Esophagus muscularis mucosa (tissue), 4 donors: Measurements from ENCODE around the gene GPR152. TPM values are rescaled to one million over a fixed set of nuclear protein-coding genes. Genes with fewer than 3 reads are reported as not detected.
A peak's percentile ranks its signal among the peaks of the same experiment; 100 is the strongest.

Experiments
- DNase-seq: peaks from one replicate; pipeline ENCODE4 v3.0.0-alpha.2; 2017; ENCODE audit errors: extremely low spot score
- H3K27ac ChIP-seq, 4 donors: fragments of 200-600 bp; sonication (generic); replicated peaks in 1 of 4; 1 replicate in 3 of 4; 2 replicates in 1 of 4; pipeline ENCODE4 v1.5.1; 2016 to 2019; ENCODE audit warnings: mild to moderate bottlenecking in 1 of 4
- H3K27me3 ChIP-seq, 4 donors: fragments of 200-600 bp; sonication (generic); one replicate each; pipeline versions ENCODE4 v1.5.1 to v1.6.0; 2016 to 2019
- H3K36me3 ChIP-seq, 4 donors: fragments of 200-600 bp; sonication (generic); one replicate each; pipeline ENCODE4 v1.5.1; 2016 to 2019
- H3K4me1 ChIP-seq, 4 donors: fragments of 200-600 bp; sonication (generic); one replicate each; pipeline ENCODE4 v1.5.1; 2016 to 2019
- H3K4me3 ChIP-seq, 4 donors: fragments of 200-600 bp; sonication (generic); 1 replicate in 2 of 4; 2 replicates in 2 of 4; pipeline ENCODE4 v1.5.1; 2016 to 2019; ENCODE audit warnings: mild to moderate bottlenecking in 4 of 4, moderate library complexity in 1 of 4
- H3K9me3 ChIP-seq, 4 donors: fragments of 200-600 bp; sonication (generic); 1 replicate in 3 of 4; 2 replicates in 1 of 4; pipeline ENCODE4 v1.5.1; 2016 to 2019
- EP300 ChIP-seq: sonication (generic); formaldehyde crosslinking; IDR thresholded peaks from one replicate; pipeline ENCODE4 v1.6.1; 2017; ENCODE audit warnings: antibody characterized with exemption
- POLR2A ChIP-seq: fragments of 450-650 bp; IDR thresholded peaks from one replicate; pipeline ENCODE4 v1.6.1; 2017; ENCODE audit warnings: antibody characterized with exemption, moderate library complexity, mild to moderate bottlenecking, low read depth
- POLR2AphosphoS5 ChIP-seq, 2 donors: sonication (generic); formaldehyde crosslinking; IDR thresholded peaks; one replicate each; pipeline ENCODE4 v1.6.1; 2017; ENCODE audit warnings: antibody characterized with exemption in 2 of 2
- WGBS: methylation state at CpG from one replicate; pipeline ENCODE4 v1.1.5; 2018; 5-methylcytosine and 5-hydroxymethylcytosine counted together
- intact Hi-C: fragments of 100-400 bp; cut with DNase I; formaldehyde crosslinking; loops from one replicate; pipeline ENCODE4 v1.15.1; 2023
- total RNA-seq, 4 donors: library from RNA; depleted of rRNA; stranded (reverse); fragments of >200 nt; gene quantifications; one replicate each; pipeline versions ENCODE4 v1.1.0 to v1.2.1, GENCODE V29; 2016
- TF ChIP-seq, protein P1 (sequence below), 3 experiments: fragments of 200-600 bp in 2 of 3; fragments of 450-650 bp in 1 of 3; sonication (generic) in 2 of 3; IDR thresholded peaks; one replicate each; pipeline ENCODE4 v1.5.1; 2017 to 2019; ENCODE audit warnings: antibody characterized with exemption in 3 of 3, mild to moderate bottlenecking in 2 of 3, moderate library complexity in 1 of 3

Gene GPR152
- total RNA-seq, 4 donors from 2014 or later, result not detected

- intact Hi-C loops, result no loop called here
- peaks cover 0 to 26% (median 2%) of the 10 kb centered on the region in 4 donors for H3K27me3 ChIP-seq
- no peaks in the 10 kb centered on the region for H3K9me3 ChIP-seq
- H3K4me1 ChIP-seq, result peaks cover 49 to 59% (median 51%) of the 10 kb centered on the region in 4 donors
- no peaks in the 10 kb centered on the region for H3K36me3 ChIP-seq
- DNase-seq, result no peak
- peak within 1 kb of the TSS; percentile 56 to 70 (median 67) for H3K27ac ChIP-seq
- H3K4me3 ChIP-seq, result peak within 1 kb of the TSS; percentile 46 to 60 (median 50)
- 17% methylated on average over 13 of the region's 67 CpGs for WGBS
- no peak for TF ChIP-seq POLR2AphosphoS5 (IDR thresholded peaks at IDR 0.05)
- TF ChIP-seq POLR2A, result no peak
- no peak for TF ChIP-seq EP300
- TF ChIP-seq, protein P1, sequence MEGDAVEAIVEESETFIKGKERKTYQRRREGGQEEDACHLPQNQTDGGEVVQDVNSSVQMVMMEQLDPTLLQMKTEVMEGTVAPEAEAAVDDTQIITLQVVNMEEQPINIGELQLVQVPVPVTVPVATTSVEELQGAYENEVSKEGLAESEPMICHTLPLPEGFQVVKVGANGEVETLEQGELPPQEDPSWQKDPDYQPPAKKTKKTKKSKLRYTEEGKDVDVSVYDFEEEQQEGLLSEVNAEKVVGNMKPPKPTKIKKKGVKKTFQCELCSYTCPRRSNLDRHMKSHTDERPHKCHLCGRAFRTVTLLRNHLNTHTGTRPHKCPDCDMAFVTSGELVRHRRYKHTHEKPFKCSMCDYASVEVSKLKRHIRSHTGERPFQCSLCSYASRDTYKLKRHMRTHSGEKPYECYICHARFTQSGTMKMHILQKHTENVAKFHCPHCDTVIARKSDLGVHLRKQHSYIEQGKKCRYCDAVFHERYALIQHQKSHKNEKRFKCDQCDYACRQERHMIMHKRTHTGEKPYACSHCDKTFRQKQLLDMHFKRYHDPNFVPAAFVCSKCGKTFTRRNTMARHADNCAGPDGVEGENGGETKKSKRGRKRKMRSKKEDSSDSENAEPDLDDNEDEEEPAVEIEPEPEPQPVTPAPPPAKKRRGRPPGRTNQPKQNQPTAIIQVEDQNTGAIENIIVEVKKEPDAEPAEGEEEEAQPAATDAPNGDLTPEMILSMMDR (IDR thresholded peaks at IDR 0.05), result no peak
These were observed 36.8 kb downstream of the GPR152 start, which contains the start of gene CARNS1 for GRCh38 chr11:67415501-67416304. CARNS1 (plus strand) TSS chr11:67415678; CDS start chr11:67416200, 522 bp downstream.

DNA sequence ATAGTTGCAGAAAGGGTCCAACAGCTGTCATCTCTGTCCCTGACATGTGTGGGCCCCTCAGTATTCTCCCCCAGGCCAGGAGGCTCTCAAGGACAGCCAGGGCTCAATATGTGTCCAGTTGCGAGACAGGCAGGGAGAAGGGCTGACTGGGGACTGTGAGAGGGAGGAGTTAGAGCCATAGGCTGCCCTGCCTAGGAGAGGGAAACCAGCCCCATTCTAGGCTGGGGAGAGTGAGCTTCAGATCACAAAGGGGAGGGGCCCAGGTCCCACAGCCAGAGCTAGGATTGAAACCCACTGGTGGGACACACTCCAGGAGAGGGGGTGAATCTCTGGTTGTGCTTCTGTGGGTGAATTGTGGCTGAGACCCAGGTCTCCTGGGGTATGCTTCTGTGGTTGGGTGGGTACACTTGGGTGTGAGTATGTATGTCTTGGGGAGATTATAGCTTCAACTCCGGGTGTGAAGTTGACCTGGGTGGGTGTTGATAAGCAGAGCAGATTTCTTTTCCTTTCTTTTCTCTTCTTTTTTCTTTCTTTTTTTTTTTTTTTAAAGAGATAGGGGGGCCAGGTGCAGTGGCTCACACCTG is 39.2 kb downstream of the GPR152 start:
- H3K27me3 ChIP-seq, result peaks cover 0 to 49% (median 10%) of the 10 kb centered on the region in 4 donors
- no peak overlapping the region for H3K27ac ChIP-seq
- H3K36me3 ChIP-seq, result no peaks in the 10 kb centered on the region
- peaks cover 32 to 55% (median 42%) of the 10 kb centered on the region in 4 donors for H3K4me1 ChIP-seq
- no peaks in the 10 kb centered on the region for H3K9me3 ChIP-seq
- intact Hi-C loops, result no loop called here
- 64% methylated on average over 1 of the region's 2 CpGs for WGBS
- no peak overlapping the region for H3K4me3 ChIP-seq
- TF ChIP-seq POLR2AphosphoS5 (IDR thresholded peaks at IDR 0.05), result no peak
- no peak for DNase-seq

GRCh38 chr11:67412495-67413179 is 39.9 kb downstream of the GPR152 start:
- 82% methylated on average over 2 of the region's 9 CpGs for whole genome bisulfite sequencing
- no peak for DNase-seq
- intact Hi-C loops, result no loop called here
- Histone ChIP-seq H3K4me1 (peaks cover 26 to 50% (median 39%) of the 10 kb centered on the region in 4 donors), H3K36me3 (no peaks in the 10 kb centered on the region), H3K4me3 (no peak overlapping the region), H3K9me3 (no peaks in the 10 kb centered on the region), H3K27me3 (peaks cover 0 to 56% (median 10%) of the 10 kb centered on the region in 4 donors), H3K27ac (no peak overlapping the region)
- TF ChIP-seq POLR2AphosphoS5 (IDR thresholded peaks at IDR 0.05), result no peak
- TF ChIP-seq, protein P1 (IDR thresholded peaks at IDR 0.05), result no peak
- TF ChIP-seq EP300, result no peak
- no peak for TF ChIP-seq POLR2A

DNA sequence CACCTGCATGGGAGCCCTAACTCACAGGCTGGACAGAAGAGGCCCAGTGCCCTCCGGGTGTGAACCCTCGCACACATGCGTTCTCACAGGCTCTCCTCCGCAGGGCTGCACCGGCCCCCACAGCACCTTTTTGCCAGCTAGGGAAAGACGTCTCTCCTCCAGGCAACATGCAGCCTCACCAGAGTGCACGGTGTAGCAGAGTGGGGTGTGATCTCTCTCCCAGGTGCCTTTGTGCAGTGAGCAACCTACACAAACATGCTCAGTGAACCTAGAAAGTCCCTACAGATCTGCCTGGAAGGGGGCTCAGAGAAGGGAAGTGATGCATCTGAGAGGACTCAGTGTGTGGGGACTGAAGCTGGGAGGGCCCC is 40.8 kb downstream of the GPR152 start:
- WGBS, result 65% methylated on average over 7 of the region's 7 CpGs
- no peak for DNase-seq
- peaks cover 17 to 41% (median 31%) of the 10 kb centered on the region in 4 donors for H3K4me1 ChIP-seq

More for the DNA sequence above, 40.8 kb downstream of the GPR152 start:
- H3K27me3 ChIP-seq, result peaks cover 0 to 65% (median 10%) of the 10 kb centered on the region in 4 donors
- intact Hi-C loops, result no loop called here
- no peaks in the 10 kb centered on the region for H3K36me3 ChIP-seq
- no peaks in the 10 kb centered on the region for H3K9me3 ChIP-seq
- H3K27ac ChIP-seq, result no peak overlapping the region
- TF ChIP-seq POLR2A (no peak), POLR2AphosphoS5 (IDR thresholded peaks at IDR 0.05) (no peak), EP300 (no peak)
- TF ChIP-seq, protein P1 (IDR thresholded peaks at IDR 0.05), result no peak
- no peak overlapping the region for H3K4me3 ChIP-seq
